Hepatocyte (in vitro differentiated cells): Measurements from ENCODE around the gene SMOC1.

Source experiments
- EZH2 ChIP-seq: fragments of 200-600 bp; sonication (generic); IDR thresholded peaks from 2 replicates; pipeline ENCODE4 v1.6.1; 2016; ENCODE audit warnings: antibody characterized with exemption, mild to moderate bottlenecking, borderline replicate concordance
- EZH2phosphoT487 ChIP-seq: fragments of 200-600 bp; sonication (generic); IDR thresholded peaks from one replicate; pipeline ENCODE4 v1.6.1; 2018; ENCODE audit warnings: antibody characterized with exemption, mild to moderate bottlenecking, low read depth, moderate library complexity; ENCODE audit not compliant: unreplicated experiment, severe bottlenecking
- TF ChIP-seq, protein P1 (sequence below): fragments of 200-600 bp; sonication (generic); IDR thresholded peaks from 2 replicates; pipeline ENCODE4 v1.5.1; 2016; ENCODE audit warnings: antibody characterized with exemption, mild to moderate bottlenecking; ENCODE audit not compliant: poor library complexity

DNA sequence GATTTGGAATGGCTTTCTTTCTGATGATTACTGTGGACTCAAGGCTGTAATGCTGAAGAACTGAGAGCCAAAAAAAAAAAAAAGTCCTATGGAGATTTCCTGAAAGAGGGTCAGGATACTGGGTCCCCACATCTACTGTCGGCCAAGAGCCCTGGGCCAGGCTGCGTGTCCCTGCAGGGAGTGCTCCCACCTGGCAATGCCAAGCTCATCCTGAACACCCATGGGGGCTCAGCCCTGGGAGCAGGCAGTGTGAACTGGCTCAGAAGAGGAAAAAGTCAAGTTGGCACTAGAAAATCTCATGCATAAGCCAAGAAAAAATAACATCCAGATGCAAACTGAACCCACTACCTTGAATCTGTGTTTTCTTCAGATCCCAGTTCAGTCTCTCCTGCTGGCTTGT is 35.0 kb upstream of the SMOC1 start:
- TF ChIP-seq EZH2 = no peak
- TF ChIP-seq, protein P1, sequence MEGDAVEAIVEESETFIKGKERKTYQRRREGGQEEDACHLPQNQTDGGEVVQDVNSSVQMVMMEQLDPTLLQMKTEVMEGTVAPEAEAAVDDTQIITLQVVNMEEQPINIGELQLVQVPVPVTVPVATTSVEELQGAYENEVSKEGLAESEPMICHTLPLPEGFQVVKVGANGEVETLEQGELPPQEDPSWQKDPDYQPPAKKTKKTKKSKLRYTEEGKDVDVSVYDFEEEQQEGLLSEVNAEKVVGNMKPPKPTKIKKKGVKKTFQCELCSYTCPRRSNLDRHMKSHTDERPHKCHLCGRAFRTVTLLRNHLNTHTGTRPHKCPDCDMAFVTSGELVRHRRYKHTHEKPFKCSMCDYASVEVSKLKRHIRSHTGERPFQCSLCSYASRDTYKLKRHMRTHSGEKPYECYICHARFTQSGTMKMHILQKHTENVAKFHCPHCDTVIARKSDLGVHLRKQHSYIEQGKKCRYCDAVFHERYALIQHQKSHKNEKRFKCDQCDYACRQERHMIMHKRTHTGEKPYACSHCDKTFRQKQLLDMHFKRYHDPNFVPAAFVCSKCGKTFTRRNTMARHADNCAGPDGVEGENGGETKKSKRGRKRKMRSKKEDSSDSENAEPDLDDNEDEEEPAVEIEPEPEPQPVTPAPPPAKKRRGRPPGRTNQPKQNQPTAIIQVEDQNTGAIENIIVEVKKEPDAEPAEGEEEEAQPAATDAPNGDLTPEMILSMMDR = no peak
- TF ChIP-seq EZH2phosphoT487 = no peak
